GM12891 (cell line): Measurements from ENCODE around the gene OR13A1.

Experiments used
- POLR2A ChIP-seq: IDR thresholded peaks from 2 replicates; pipeline ENCODE4 v1.6.1; 2011; ENCODE audit warnings: low read depth, low read length, control low read depth
- POLR2AphosphoS5 ChIP-seq: IDR thresholded peaks from 2 replicates; pipeline ENCODE4 v1.6.1; 2011; ENCODE audit warnings: low read depth, low read length, control low read depth
- SPI1 ChIP-seq: IDR thresholded peaks from 2 replicates; pipeline ENCODE4 v1.6.1; 2011; ENCODE audit warnings: low read depth, low read length, control low read depth
- TAF1 ChIP-seq: IDR thresholded peaks from 2 replicates; pipeline ENCODE4 v1.6.1; 2011; ENCODE audit warnings: low read depth, low read length, control low read depth

GRCh38 chr10:45315508-45315907 lies at the start of gene OR13A1:
- TF ChIP-seq POLR2AphosphoS5: no peak
- TF ChIP-seq POLR2A: no peak
- no peak for TF ChIP-seq SPI1
- no peak for TF ChIP-seq TAF1
